GM12878 (cell line): ENCODE measurements around the gene KRT28.

Experiments used
- BCL3 ChIP-seq: IDR thresholded peaks from 2 replicates; pipeline ENCODE4 v1.6.1; 2011; ENCODE audit warnings: borderline replicate concordance, low read depth, mild to moderate bottlenecking, moderate library complexity, low read length; ENCODE audit not compliant: insufficient read depth, poor library complexity, severe bottlenecking
- CTCF ChIP-seq, 3 experiments: IDR thresholded peaks in 2 of 3; conservative IDR thresholded peaks in 1 of 3; 2 replicates each; pipeline ENCODE4 v1.5.1; 2011; ENCODE audit warnings: low read depth in 3 of 3, low read length in 3 of 3, mild to moderate bottlenecking in 3 of 3, control low read depth in 2 of 3, moderate library complexity in 2 of 3, inconsistent platforms in 1 of 3, mixed read lengths in 1 of 3; ENCODE audit not compliant: control insufficient read depth in 2 of 3, insufficient read depth in 1 of 3; ENCODE audit errors: extremely low read depth in 1 of 3
- DPF2 ChIP-seq: fragments of 450-650 bp; IDR thresholded peaks from 2 replicates; pipeline ENCODE4 v1.6.1; 2017; ENCODE audit warnings: mild to moderate bottlenecking
- EED ChIP-seq: sonication (generic); IDR thresholded peaks from 2 replicates; pipeline ENCODE4 v1.6.1; 2016; ENCODE audit warnings: antibody characterized with exemption, low read depth
- PRDM15 ChIP-seq: fragments of 450-650 bp; formaldehyde crosslinking; IDR thresholded peaks from 2 replicates; pipeline ENCODE4 v1.4.0; 2020; ENCODE audit warnings: mild to moderate bottlenecking, moderate library complexity
- RFX5 ChIP-seq: IDR thresholded peaks from 2 replicates; pipeline ENCODE4 v1.6.1; 2011; ENCODE audit warnings: low read depth, low read length, improper control_type of control experiment
- SMC3 ChIP-seq: IDR thresholded peaks from 2 replicates; pipeline ENCODE4 v1.6.1; 2011; ENCODE audit warnings: low read length, improper control_type of control experiment, borderline replicate concordance
- SREBF2 ChIP-seq: IDR thresholded peaks from 2 replicates; pipeline ENCODE4 v1.6.1; 2012; ENCODE audit warnings: mild to moderate bottlenecking, low read length
- TARDBP ChIP-seq: IDR thresholded peaks from 2 replicates; pipeline ENCODE4 v1.6.1; 2016; ENCODE audit warnings: borderline replicate concordance
- ZNF274 ChIP-seq: IDR thresholded peaks from one replicate; pipeline ENCODE4 v1.8.0; 2011; ENCODE audit not compliant: insufficient read length, insufficient read depth

- TF ChIP-seq CTCF (IDR thresholded peaks at IDR 0.05 in 2 of 3, conservative IDR thresholded peaks at IDR 0.05 in 1 of 3; ENCODE audit: control insufficient read depth in 2 of 3, extremely low read depth in 1 of 3, insufficient read depth in 1 of 3, low read depth in 3 of 3, low read length in 3 of 3) (no peak), SMC3 (no peak), ZNF274 (no peak), RFX5 (no peak), DPF2 (no peak), PRDM15 (no peak), TARDBP (no peak), EED (no peak), BCL3 (no peak), SREBF2 (no peak)
Measured at GRCh38 chr17:40765657-40766056, 34.1 kb downstream of the KRT28 start.
